NCI-H187 treated with DMSO at 0.1 percent for 48 hours (cell line): ENCODE data around the gene ZSCAN25.
"Not testable (repeated sequence)": the region's sequence is repeated elsewhere in the genome, so short reads cannot be mapped to it uniquely, and the experiment has no call there.

Experiments used
- DNase-seq: peaks from one replicate; lab custom pipeline; 2025; lab: John Stamatoyannopoulos, UW

Gene ZSCAN25

GRCh38 chr7:99617192-99617781 is 541 bp downstream of the ZSCAN25 start:
- no peak for DNase-seq

GRCh38 chr7:99618726-99619125 is 2.0 kb downstream of the ZSCAN25 start:
- DNase-seq, result no peak

- DNase-seq, result no peak
Measured at GRCh38 chr7:99619571-99620130, 2.9 kb downstream of the ZSCAN25 start.

DNA sequence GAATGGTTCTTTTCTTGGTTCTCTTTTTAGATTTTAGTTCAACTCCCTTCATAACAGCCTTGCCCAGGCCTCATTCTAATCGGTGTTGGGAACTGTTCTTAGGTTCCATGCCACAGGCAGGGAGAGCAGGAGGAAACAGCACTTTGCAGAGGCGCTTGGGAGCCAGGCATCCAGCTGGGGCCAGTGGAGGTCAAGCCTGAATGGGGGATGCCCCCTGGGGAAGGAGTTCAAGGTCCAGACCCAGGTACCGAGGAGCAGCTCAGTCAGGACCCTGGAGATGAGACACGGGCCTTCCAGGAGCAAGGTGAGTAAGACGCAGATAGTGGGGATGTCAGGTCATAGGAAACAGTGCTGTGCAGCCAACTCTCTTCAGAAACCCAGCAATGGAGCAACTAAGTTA is 4.5 kb downstream of the ZSCAN25 start:
- DNase-seq, result no peak

DNA sequence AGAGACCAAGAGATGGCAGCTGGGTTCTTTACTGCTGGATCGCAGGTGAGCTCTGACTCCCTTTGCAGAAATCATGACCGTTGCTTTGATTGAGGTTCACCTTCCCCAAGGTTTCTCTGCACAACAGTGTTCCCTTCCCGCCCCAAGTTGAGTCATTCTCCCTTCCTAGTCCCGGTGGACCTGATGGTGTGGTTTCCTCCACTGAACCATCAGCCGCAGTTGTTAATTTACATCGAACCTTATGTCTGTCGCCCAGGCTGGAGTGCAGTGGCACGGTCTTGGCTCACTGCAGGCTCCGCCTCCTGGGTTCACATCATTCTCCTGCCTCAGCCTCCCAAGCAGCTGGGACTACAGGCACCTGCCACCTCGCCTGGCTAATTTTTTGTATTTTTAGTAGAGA is 5.8 kb downstream of the ZSCAN25 start:
- no peak for DNase-seq

DNA sequence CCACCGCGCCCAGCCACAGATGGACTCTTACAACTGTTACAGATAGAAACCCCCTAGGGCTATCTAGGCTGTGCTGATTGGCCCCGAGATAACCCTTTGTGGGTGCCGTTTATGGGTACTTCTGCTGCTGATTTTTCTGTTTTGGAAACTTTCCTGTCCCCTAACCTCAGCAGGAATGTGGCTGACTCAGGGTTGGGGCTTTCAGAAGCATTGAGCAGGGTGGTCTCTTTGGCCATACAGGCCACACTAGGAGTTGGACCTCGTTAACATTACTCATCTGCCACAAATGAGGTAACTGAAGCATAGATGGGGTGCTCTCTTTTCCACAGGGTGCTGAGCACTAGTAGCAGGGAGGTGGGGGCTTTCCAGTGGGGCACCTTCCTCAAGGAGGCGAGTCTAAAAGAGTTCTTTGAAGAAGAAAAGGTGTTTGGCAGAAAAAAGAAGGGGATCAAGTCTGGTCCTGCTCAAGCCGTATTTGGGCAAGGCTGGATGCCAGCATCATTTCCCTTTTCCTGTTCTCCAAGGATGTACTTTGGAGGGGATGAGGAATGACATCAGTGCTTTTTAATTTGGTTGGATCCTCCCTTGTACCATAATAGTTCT is 6.4 kb downstream of the ZSCAN25 start:
- DNase-seq, result no peak

DNA sequence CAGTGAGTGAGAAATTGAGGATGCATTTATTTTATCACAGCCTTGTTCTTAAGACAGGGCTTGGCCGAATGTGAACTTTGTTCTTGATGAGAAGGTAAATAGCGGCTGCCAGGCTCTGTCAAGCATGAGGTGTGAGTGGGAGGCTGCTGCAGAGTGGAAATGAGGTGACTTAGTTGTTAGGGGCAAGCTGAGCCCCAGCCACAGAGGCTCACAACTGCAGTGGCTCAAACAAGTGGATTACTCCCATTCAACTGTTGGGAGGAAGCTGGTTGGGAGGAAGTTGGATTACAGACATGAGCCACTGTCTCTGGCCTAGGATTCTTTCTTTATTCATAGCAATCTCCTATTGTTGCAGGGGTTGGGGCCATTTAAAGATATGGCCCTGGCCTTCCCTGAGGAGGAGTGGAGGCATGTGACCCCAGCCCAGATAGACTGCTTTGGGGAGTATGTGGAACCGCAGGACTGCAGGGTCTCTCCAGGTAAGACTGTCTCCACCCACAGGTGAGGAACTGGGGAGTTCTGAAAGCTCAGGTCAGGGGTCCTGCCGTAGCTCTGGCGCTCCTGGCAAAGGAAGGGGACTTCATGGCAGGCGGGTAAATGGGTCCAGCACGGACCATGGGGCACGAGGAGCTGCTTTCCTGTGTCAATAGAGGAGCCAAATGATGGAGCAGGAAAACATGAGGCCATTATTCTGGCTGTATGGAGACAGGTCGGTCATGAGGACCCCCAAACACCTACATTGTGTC is 7.1 kb downstream of the ZSCAN25 start:
- DNase-seq, result no peak

- DNase-seq, result no peak
Measured at GRCh38 chr7:99624484-99624883, 7.7 kb downstream of the ZSCAN25 start.

GRCh38 chr7:99625321-99625720 is 8.6 kb downstream of the ZSCAN25 start:
- no peak for DNase-seq

DNA sequence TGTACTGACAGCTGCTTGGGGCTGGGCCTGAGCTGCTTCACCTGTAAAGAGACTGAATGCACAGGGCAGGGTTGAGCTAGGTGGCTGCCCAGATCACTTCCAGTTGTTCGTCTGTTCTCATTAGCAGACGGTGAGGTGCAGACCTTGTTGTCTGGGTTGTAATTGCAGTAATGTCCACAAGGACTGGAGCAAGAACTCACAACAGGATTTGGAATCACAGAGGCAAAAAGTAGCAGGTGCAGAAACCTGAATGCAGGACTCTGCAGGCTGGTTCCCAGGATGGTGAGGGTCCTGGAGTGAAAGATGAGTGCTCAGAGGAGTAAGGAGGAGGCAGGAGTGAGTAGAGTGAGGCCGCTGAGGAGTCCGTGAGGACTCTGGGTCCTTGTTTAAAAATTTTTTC is 9.2 kb downstream of the ZSCAN25 start:
- DNase-seq, result no peak

GRCh38 chr7:99626661-99627060 is 9.9 kb downstream of the ZSCAN25 start:
- no peak for DNase-seq

DNA sequence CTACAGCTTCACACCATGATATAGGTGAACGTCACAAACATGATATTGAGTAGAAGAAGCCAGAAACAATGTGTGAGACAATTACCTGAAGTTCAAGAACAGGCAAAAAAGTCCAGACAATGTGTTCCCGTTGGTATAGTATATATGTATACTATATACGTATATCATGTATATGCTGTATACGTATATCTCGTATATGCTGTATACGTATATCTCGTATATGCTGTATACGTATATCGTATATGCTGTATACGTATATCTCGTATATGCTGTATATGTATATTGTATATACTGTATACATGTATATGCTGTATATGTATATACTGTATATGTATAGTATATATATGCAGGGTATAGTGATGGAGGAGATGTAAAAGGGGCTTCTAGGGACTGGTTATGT is 10.8 kb downstream of the ZSCAN25 start:
- DNase-seq, result no peak

- no peak for DNase-seq
Measured at GRCh38 chr7:99628471-99629465, 12.0 kb downstream of the ZSCAN25 start.

- no peak for DNase-seq
Measured at GRCh38 chr7:99629643-99630042, 12.9 kb downstream of the ZSCAN25 start.

- no peak for DNase-seq
Measured at GRCh38 chr7:99631295-99632109, 14.8 kb downstream of the ZSCAN25 start.

DNA sequence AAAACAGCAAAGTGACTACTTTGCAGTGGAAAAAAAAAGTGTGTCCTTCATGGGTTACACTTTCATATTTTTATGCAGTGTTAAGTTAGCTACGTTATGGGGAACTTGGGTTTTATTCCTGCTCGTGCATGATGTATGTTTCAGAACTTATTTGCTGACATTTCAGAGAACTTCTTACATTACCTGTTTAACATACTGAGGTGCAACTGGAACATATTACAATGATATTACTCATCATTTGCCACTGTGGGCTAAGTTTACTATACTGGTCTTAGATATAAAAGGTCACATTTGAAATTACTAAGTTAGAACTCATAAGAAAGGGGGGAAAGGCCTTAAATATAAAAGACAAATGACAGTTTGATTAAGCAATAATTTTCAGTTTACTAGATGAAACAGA is 20.7 kb downstream of the ZSCAN25 start:
- DNase-seq, result not testable (repeated sequence)

DNA sequence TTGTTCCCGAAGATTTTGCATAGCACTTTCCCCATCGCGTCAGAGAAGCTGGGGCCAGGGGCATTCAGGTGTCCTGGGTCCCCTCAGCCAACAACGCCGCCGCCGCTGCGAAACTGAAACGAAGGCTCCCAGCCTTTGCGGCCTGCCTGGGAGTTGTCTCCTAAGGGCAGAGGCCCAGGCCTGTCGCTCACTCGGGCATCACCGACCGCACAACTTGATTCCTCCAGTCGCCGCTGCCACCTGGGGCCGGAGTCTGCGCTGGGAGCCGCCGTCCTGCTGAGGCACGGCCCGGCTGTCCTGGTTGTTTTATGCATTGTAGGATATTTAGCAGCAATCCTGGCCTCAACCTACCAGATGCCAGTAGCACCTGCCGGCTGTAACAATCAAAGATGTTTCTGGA is 22.0 kb downstream of the ZSCAN25 start:
- no peak for DNase-seq

DNA sequence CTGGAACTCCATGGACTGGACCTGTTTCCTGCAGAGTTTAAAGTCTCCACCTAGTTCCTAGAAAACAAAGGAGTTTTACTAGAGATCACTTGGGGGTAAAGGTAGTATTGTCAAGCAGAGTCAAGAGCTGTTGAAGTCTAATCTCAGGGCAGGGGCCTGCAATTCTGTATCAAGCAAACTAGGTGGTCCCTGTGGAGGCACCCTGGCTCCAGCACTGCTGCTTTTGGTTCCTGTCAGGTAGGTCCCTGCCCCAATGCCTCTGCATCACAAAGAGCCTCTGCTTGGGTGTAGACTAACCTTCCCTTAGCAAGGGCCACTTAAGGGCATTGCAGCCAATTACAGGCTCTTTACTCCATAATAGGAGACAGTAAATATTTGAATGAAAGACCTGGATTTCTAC is 22.5 kb downstream of the ZSCAN25 start:
- no peak for DNase-seq

DNA sequence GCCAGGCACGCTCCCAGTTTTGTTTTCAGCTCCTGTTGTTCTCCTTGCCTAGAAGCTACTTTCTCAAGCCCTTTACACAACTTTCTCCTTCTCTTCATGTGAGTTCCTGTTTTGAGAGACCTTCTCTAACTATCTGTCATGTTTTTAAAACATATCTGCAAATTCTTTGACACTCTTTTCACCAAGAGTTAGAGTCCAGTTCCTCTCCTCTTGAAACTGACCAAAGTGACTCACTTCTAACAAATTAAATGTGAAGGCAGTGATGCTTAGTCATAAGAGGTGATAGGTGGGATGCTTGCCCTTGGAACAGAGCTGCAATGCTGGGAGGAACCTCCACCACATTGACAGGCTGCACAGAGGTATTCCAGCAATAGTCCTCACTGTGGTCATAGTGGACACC is 25.3 kb downstream of the ZSCAN25 start:
- no peak for DNase-seq

- no peak for DNase-seq
Measured at GRCh38 chr7:99643464-99643863, 26.7 kb downstream of the ZSCAN25 start.

DNA sequence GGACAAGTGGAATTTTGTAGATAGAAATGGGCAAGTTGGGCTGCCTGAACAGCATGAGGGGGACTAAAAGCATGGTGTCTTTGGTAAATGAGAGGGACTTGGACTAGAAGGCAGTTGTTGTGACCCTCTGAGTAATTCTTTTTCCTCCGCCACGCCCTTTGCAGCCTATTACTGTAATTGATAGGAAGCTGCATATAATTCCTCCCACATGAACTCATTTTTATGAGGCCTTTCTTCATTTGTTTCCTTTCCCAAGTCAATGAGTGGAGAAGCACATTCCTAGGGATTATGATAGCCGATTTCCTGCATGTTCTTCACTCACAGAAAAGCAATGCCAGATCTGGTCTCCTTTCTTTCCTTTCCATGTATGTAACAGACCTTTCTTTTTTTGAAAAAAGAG is 27.7 kb downstream of the ZSCAN25 start:
- DNase-seq, result no peak
